K562 (cell line): ENCODE results near the gene RAB3D. TPM values are rescaled to one million over a fixed set of nuclear protein-coding genes. Genes with fewer than 3 reads are reported as not detected.
A peak's percentile ranks its signal among the peaks of the same experiment; 100 is the strongest.

Source experiments
- ARID1B ChIP-seq: fragments of 450-650 bp; IDR thresholded peaks from 2 replicates; pipeline ENCODE4 v1.6.1; 2016; ENCODE audit warnings: antibody characterized with exemption, mild to moderate bottlenecking, inconsistent platforms
- CBFA2T2 ChIP-seq: fragments of 450-650 bp; conservative IDR thresholded peaks from 2 replicates; pipeline ENCODE4 v1.6.1; 2017; ENCODE audit warnings: mild to moderate bottlenecking
- CBFA2T3 ChIP-seq: fragments of 450-650 bp; IDR thresholded peaks from 2 replicates; pipeline ENCODE4 v1.6.1; 2017
- CC2D1A ChIP-seq: fragments of 450-650 bp; IDR thresholded peaks from 2 replicates; pipeline ENCODE4 v1.6.1; 2017; ENCODE audit warnings: mild to moderate bottlenecking
- EHMT2 ChIP-seq: fragments of 450-650 bp; IDR thresholded peaks from 2 replicates; pipeline ENCODE4 v1.6.1; 2018; ENCODE audit warnings: antibody characterized with exemption
- ETV6 ChIP-seq, 3 experiments: fragments of 150-350 bp in 1 of 3; sonication (generic) in 1 of 3; formaldehyde crosslinking in 1 of 3; IDR thresholded peaks; 2 replicates each; pipeline versions ENCODE4 v1.6.1 to v1.8.0; 2014 to 2022; ENCODE audit warnings: borderline replicate concordance in 2 of 3, low read depth in 2 of 3, antibody characterized with exemption in 1 of 3, low read length in 1 of 3, mild to moderate bottlenecking in 1 of 3, missing genetic modification reagents in 1 of 3
- FOSL1 ChIP-seq: fragments of 200-800 bp; sonication (Bioruptor generic); conservative IDR thresholded peaks from 2 replicates; pipeline ENCODE4 v1.6.1; 2016; ENCODE audit warnings: missing genetic modification characterization, missing compliant biosample characterization
- GTF2E2 ChIP-seq: fragments of 200-800 bp; sonication (Bioruptor generic); IDR thresholded peaks from 2 replicates; pipeline ENCODE4 v1.6.1; 2016; ENCODE audit warnings: missing genetic modification characterization, missing compliant biosample characterization
- HMGXB4 ChIP-seq: sonication (generic); formaldehyde crosslinking; IDR thresholded peaks from 2 replicates; pipeline ENCODE4 v1.8.1; 2023; ENCODE audit warnings: mild to moderate bottlenecking, missing genetic modification reagents
- JUN ChIP-seq, 2 experiments: sonication (generic) in 1 of 2; formaldehyde crosslinking in 1 of 2; IDR thresholded peaks; 2 replicates each; pipeline versions ENCODE4 v1.6.1 to v1.8.0; 2012 to 2022; ENCODE audit warnings: borderline replicate concordance in 2 of 2, mild to moderate bottlenecking in 2 of 2, improper control_type of control experiment in 1 of 2, low read depth in 1 of 2, low read length in 1 of 2, missing genetic modification reagents in 1 of 2
- JUND ChIP-seq, 2 experiments: IDR thresholded peaks; 2 replicates in 1 of 2; 3 replicates in 1 of 2; pipeline ENCODE4 v1.6.1; 2011; ENCODE audit warnings: borderline replicate concordance in 2 of 2, low read depth in 2 of 2, low read length in 2 of 2, improper control_type of control experiment in 1 of 2, missing biosample characterization in 1 of 2, missing genetic modification characterization in 1 of 2, missing genetic modification reagents in 1 of 2
- LARP7 ChIP-seq: fragments of 450-650 bp; IDR thresholded peaks from 2 replicates; pipeline ENCODE4 v1.6.1; 2016
- NCOA2 ChIP-seq, 2 experiments: fragments of 450-650 bp; IDR thresholded peaks; 2 replicates each; pipeline ENCODE4 v1.6.1; 2018; ENCODE audit warnings: mild to moderate bottlenecking in 2 of 2, moderate library complexity in 1 of 2; ENCODE audit not compliant: partially characterized antibody in 2 of 2
- PHTF2 ChIP-seq: fragments of 250-450 bp; sonication (Bioruptor Pico); IDR thresholded peaks from 2 replicates; pipeline ENCODE4 v1.5.0; 2021; ENCODE audit warnings: mild to moderate bottlenecking
- POLR3A ChIP-seq: IDR thresholded peaks from 2 replicates; pipeline ENCODE4 v1.6.1; 2011; ENCODE audit warnings: borderline replicate concordance, mild to moderate bottlenecking, moderate library complexity; ENCODE audit not compliant: insufficient read length, insufficient read depth; ENCODE audit errors: extremely low read depth
- RNF2 ChIP-seq: sonication (generic); IDR thresholded peaks from 2 replicates; pipeline ENCODE4 v1.6.1; 2016
- TAF7 ChIP-seq: fragments of 450-650 bp; IDR thresholded peaks from 2 replicates; pipeline ENCODE4 v1.6.1; 2016; ENCODE audit warnings: missing genetic modification characterization, missing compliant biosample characterization
- TAL1 ChIP-seq: fragments of 450-650 bp; IDR thresholded peaks from 2 replicates; pipeline ENCODE4 v1.6.1; 2016; ENCODE audit warnings: mild to moderate bottlenecking
- ZEB2 ChIP-seq: fragments of 450-650 bp; IDR thresholded peaks from 2 replicates; pipeline ENCODE4 v1.6.1; 2016
- ZNF12 ChIP-seq: sonication (generic); formaldehyde crosslinking; IDR thresholded peaks from 2 replicates; pipeline ENCODE4 v1.4.0; 2020; ENCODE audit warnings: mild to moderate bottlenecking, missing genetic modification reagents
- ZNF277 ChIP-seq: fragments of 250-450 bp; sonication (Bioruptor Pico); IDR thresholded peaks from 2 replicates; pipeline ENCODE4 v1.8.0; 2022; ENCODE audit warnings: inconsistent platforms, mild to moderate bottlenecking, moderate library complexity, borderline replicate concordance
- ZNF280B ChIP-seq: fragments of 250-450 bp; sonication (Bioruptor Pico); IDR thresholded peaks from 2 replicates; pipeline ENCODE4 v1.5.1; 2021; ENCODE audit warnings: mild to moderate bottlenecking
- ZNF584 ChIP-seq: fragments of 200-800 bp; sonication (Bioruptor generic); IDR thresholded peaks from 2 replicates; pipeline ENCODE4 v1.6.1; 2016; ENCODE audit warnings: low read depth, mild to moderate bottlenecking, missing genetic modification characterization, missing compliant biosample characterization
- ZNF766 ChIP-seq: fragments of 200-800 bp; sonication (Bioruptor generic); conservative IDR thresholded peaks from 2 replicates; pipeline ENCODE4 v1.6.1; 2016; ENCODE audit warnings: missing genetic modification characterization, missing compliant biosample characterization
- polyA plus RNA-seq, 8 experiments: library from polyadenylated mRNA; depleted of rRNA in 4 of 8; stranded (reverse) in 5 of 8; unstranded in 3 of 8; fragments of >200 nt; fragmentation: Nextera tagmentation in 2 of 8; fragmentation: Illumina TruSeq in 1 of 8; extraction: Ambion mirVana in 2 of 8; extraction: Trizol in 1 of 8; gene quantifications; 2 replicates each; pipeline versions ENCODE4 v1.2.1 to v1.2.3, GENCODE V29; 2011 to 2014; ENCODE audit warnings: inconsistent platforms in 1 of 8, missing spikeins in 1 of 8
- total RNA-seq, 7 experiments: library from RNA; depleted of rRNA in 6 of 7; stranded (reverse); fragments of >200 nt in 6 of 7; fragmentation: Illumina TruSeq in 2 of 7; extraction: Trizol in 2 of 7; gene quantifications; 2 replicates each; pipeline versions ENCODE4 v1.2.1 to v1.2.3, GENCODE V29; 2011 to 2021; ENCODE audit warnings: low replicate concordance in 1 of 7

RAB3D gene
- total and polyA plus RNA-seq, 9 of the 15 experiments (the other 6 are each of a cell fraction or from before 2014, with no cell fraction given): 0.34 to 3.3 (median 1.3) TPM

- TF ChIP-seq POLR3A (no peak), ZNF584 (CRISPR knock-in tag) (no peak), JUND (IDR thresholded peaks at IDR 0.05; ENCODE audit: borderline replicate concordance, low read depth, low read length) (peak; percentile 27; the same call in 1 of the 2 replicates), JUND (tag; IDR thresholded peaks at IDR 0.05; ENCODE audit: borderline replicate concordance, low read depth, low read length) (no peak), JUN (IDR thresholded peaks at IDR 0.05; ENCODE audit: borderline replicate concordance, low read depth, low read length) (no peak), JUN (CRISPR knock-in tag; IDR thresholded peaks at IDR 0.05; ENCODE audit: borderline replicate concordance) (no peak), CBFA2T3 (peak; percentile 66), GTF2E2 (tag) (no peak), LARP7 (no peak), TAF7 (tag) (no peak), EHMT2 (no peak), CC2D1A (no peak), ZNF280B (CRISPR knock-in tag) (no peak), ZNF277 (CRISPR knock-in tag) (no peak), PHTF2 (no peak), RNF2 (no peak), CBFA2T2 (peak; percentile 64), HMGXB4 (CRISPR knock-in tag) (no peak), TAL1 (peak; percentile 28; the same call in 1 of the 2 replicates), NCOA2 (IDR thresholded peaks at IDR 0.05; ENCODE audit: partially characterized antibody in 2 of 2) (no peak), FOSL1 (tag) (peak; percentile 44; the same call in 1 of the 2 replicates), ZEB2 (0 out of 2 replicates have a peak, but pooled peaks have one; percentile 27), ETV6 (IDR thresholded peaks at IDR 0.05; ENCODE audit: borderline replicate concordance in 1 of 2, low read depth in 2 of 2, low read length in 1 of 2) (peak in 1 of 2 experiments; percentile 46; a peak in 1 of 4 replicates), ETV6 (CRISPR knock-in tag; IDR thresholded peaks at IDR 0.05; ENCODE audit: borderline replicate concordance) (no peak), ARID1B (peak; percentile 43; the same call in 1 of the 2 replicates), ZNF12 (CRISPR knock-in tag) (no peak), ZNF766 (CRISPR knock-in tag) (no peak)
Measured at GRCh38 chr19:11273296-11273695, 66.2 kb downstream of the RAB3D start (continued).
